Breast epithelium (tissue), 3 donors: ENCODE measurements around the gene ABHD10.
A peak's percentile ranks its signal among the peaks of the same experiment; 100 is the strongest.

Experiments
- CTCF ChIP-seq, 3 donors: fragments of 450-650 bp; IDR thresholded peaks; one replicate each; pipeline ENCODE4 v1.5.1; 2016 to 2017; ENCODE audit warnings: antibody characterized with exemption in 3 of 3, mild to moderate bottlenecking in 3 of 3, moderate library complexity in 3 of 3
- POLR2AphosphoS5 ChIP-seq, 3 donors: sonication (generic); formaldehyde crosslinking; IDR thresholded peaks; one replicate each; pipeline ENCODE4 v1.6.1; 2017; ENCODE audit warnings: antibody characterized with exemption in 3 of 3

DNA sequence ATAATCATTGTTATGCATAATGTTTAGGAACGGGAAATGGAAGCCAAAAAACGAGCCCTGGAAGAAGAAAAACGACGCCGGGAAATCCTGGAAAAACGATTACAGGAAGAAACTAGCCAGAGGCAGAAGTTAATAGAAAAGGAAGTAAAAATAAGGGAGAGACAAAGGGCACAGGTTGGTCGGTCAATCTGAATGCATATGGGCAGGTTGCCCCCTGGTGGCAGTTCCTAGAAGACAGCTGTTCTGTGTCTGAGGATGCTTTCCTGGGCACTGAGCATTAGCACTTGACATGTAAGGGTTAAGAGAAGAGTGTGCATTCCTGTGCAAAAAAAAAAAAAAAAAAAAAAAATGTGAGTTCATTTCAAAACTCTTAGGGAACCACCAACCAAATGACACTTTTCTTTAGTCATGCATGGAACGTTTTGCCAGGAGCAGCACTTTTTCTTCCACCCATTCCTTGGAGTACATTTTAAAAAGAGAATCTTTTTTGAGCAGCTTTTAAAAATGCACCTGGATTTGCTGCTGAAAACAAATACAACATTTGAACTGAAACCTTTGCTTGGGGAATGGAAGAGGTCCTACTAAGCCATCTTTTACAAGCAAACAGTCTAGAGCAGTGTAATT is 11.1 kb upstream of the ABHD10 start:
- TF ChIP-seq POLR2AphosphoS5 (IDR thresholded peaks at IDR 0.05) = peak in 2 of 3 donors; percentile 46 to 53
- peak; percentile 83 to 91 (median 89) for TF ChIP-seq CTCF (IDR thresholded peaks at IDR 0.05)
